Endodermal cell (in vitro differentiated cells): ENCODE results near the gene TEP1. TPM values are rescaled to one million over a fixed set of nuclear protein-coding genes. Genes with fewer than 3 reads are reported as not detected.

ENCODE experiments used
- DNase-seq: peaks from one replicate; pipeline ENCODE4 v3.0.0-alpha.2; 2017
- H3K27ac ChIP-seq: 2 replicates; pipeline ENCODE4 v1.5.1; 2013; ENCODE audit warnings: mild to moderate bottlenecking, low read depth, low read length, moderate library complexity
- H3K27me3 ChIP-seq: 2 replicates; pipeline ENCODE4 v1.6.1; 2013; ENCODE audit warnings: mild to moderate bottlenecking, low read length, moderate library complexity; ENCODE audit not compliant: insufficient read depth, control insufficient read depth, poor library complexity, severe bottlenecking
- H3K36me3 ChIP-seq: 2 replicates; pipeline ENCODE4 v1.7.0; 2013; ENCODE audit warnings: mild to moderate bottlenecking, low read length, moderate library complexity; ENCODE audit not compliant: control insufficient read depth, insufficient read depth
- H3K4me1 ChIP-seq: one replicate; pipeline ENCODE4 v1.7.0; 2013; ENCODE audit warnings: low read length; ENCODE audit not compliant: control insufficient read depth, insufficient read depth
- H3K4me3 ChIP-seq: 2 replicates; pipeline ENCODE4 v1.5.1; 2013; ENCODE audit warnings: mild to moderate bottlenecking, low read length, moderate library complexity
- H3K9ac ChIP-seq: 2 replicates; pipeline ENCODE4 v1.6.1; 2013; ENCODE audit warnings: mild to moderate bottlenecking, low read length, moderate library complexity; ENCODE audit not compliant: poor library complexity, severe bottlenecking; ENCODE audit errors: extremely low read depth
- H3K9me3 ChIP-seq: 2 replicates; pipeline ENCODE4 v1.6.1; 2013; ENCODE audit warnings: mild to moderate bottlenecking, low read length, moderate library complexity; ENCODE audit not compliant: control insufficient read depth
- H3K27ac Mint-ChIP-seq: 2 replicates; pipeline ENCODE4 v1.8.0; 2020; ENCODE audit warnings: mixed read lengths
- H3K27me3 Mint-ChIP-seq: 2 replicates; pipeline ENCODE4 v1.8.0; 2021; ENCODE audit warnings: mild to moderate bottlenecking, mixed read lengths; ENCODE audit not compliant: insufficient read depth
- H3K36me3 Mint-ChIP-seq: 2 replicates; pipeline ENCODE4 v1.8.0; 2020; ENCODE audit warnings: low read depth, mixed read lengths
- H3K4me1 Mint-ChIP-seq: 2 replicates; pipeline ENCODE4 v1.8.0; 2020; ENCODE audit warnings: mixed read lengths
- H3K4me3 Mint-ChIP-seq: 2 replicates; pipeline ENCODE4 v1.8.0; 2020; ENCODE audit warnings: mild to moderate bottlenecking, moderate library complexity, mixed read lengths
- H3K9me3 Mint-ChIP-seq: 2 replicates; pipeline ENCODE4 v1.8.0; 2020; ENCODE audit warnings: mild to moderate bottlenecking, mixed read lengths
- WGBS, 2 experiments: methylation state at CpG; one replicate each; pipeline versions ENCODE4 v1.1.5 to v1.1.7; 2013; ENCODE audit warnings: missing lambda C conversion rate in 2 of 2, mixed read lengths in 1 of 2; ENCODE audit not compliant: insufficient coverage in 1 of 2, insufficient read length in 1 of 2; 5-methylcytosine and 5-hydroxymethylcytosine counted together
- total RNA-seq, 2 donors: library from RNA; stranded (reverse); fragmentation: NEBNext Ultra II Directional in 1 of 2; extraction: Animal tissue kit (Norgen Biotek cat#: 25700) in 1 of 2; gene quantifications; 2 replicates in 1 of 2; 3 replicates in 1 of 2; pipeline ENCODE4 v1.2.1, GENCODE V29; 2021
- TF ChIP-seq, protein P1 (sequence below): fragments of 200-600 bp; sonication (generic); conservative IDR thresholded peaks from 2 replicates; pipeline ENCODE4 v1.5.0; 2021; ENCODE audit warnings: antibody characterized with exemption, mild to moderate bottlenecking

The TEP1 gene
- total RNA-seq, 2 donors from 2014 or later, result 33.8 to 34.0 TPM

DNA sequence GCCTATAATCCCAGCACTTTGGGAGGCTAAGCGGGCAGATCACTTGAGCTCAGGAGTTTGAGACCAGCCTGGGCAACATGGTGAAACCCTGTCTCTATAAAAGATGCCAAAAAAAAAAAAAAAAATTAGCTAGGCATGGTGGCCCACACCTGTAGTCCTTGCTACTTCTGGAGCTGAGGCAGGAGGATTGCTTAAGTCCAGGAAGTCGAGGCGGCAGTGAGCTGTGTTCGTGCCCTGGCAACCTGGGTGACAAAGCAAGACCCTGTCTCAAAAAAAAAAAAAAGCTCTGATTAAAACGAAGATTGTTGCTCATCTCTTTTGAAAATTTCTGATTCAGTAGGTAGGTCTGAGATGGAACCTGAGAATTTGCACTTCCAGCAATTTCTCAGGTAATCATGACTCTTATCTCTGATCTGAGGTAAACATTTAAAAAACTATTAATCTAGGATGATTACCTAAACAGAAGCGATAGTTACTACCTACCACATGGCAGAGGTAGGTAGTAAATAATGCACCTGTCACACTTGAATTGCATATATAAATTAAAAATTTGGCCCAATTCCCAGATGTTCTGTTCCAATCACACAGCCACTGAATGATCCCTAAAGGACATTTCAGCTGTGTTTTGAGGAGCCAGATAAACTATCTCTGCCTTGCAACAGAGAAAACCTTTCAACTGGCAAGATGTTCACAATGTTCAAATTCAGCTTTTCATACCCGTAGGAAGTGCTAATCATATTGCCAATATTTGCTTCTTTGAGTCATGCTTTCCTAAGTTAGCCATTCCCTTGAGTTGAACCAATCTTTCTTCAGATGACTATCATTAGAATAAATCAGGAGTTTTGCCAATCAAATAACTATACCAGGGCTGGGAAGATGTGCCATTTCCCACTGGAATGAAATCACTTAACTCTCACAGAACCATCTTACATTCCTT lies 4.2 kb upstream of the TEP1 start:
- Histone ChIP-seq H3K27me3 (no peaks in the 10 kb centered on the region), H3K9me3 (no peaks in the 10 kb centered on the region), H3K27ac (no peak overlapping the region), H3K9ac (no peak overlapping the region), H3K4me3 (no peak overlapping the region), H3K36me3 (no peaks in the 10 kb centered on the region), H3K4me1 (peaks cover 9% of the 10 kb centered on the region)
- TF ChIP-seq, protein P1, sequence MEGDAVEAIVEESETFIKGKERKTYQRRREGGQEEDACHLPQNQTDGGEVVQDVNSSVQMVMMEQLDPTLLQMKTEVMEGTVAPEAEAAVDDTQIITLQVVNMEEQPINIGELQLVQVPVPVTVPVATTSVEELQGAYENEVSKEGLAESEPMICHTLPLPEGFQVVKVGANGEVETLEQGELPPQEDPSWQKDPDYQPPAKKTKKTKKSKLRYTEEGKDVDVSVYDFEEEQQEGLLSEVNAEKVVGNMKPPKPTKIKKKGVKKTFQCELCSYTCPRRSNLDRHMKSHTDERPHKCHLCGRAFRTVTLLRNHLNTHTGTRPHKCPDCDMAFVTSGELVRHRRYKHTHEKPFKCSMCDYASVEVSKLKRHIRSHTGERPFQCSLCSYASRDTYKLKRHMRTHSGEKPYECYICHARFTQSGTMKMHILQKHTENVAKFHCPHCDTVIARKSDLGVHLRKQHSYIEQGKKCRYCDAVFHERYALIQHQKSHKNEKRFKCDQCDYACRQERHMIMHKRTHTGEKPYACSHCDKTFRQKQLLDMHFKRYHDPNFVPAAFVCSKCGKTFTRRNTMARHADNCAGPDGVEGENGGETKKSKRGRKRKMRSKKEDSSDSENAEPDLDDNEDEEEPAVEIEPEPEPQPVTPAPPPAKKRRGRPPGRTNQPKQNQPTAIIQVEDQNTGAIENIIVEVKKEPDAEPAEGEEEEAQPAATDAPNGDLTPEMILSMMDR, result no peak
- DNase-seq, result no peak
- H3K4me1 Mint-ChIP-seq, result peaks cover 28% of the 10 kb centered on the region
- H3K9me3 Mint-ChIP-seq, result no peaks in the 10 kb centered on the region
- no peak overlapping the region for H3K4me3 Mint-ChIP-seq
- 91 to 99% methylated on average over 6 to 7 of the region's 7 CpGs for WGBS, 2 experiments
- H3K27me3 Mint-ChIP-seq, result no peaks in the 10 kb centered on the region
- H3K27ac Mint-ChIP-seq, result no peak overlapping the region
- H3K36me3 Mint-ChIP-seq, result no peaks in the 10 kb centered on the region

DNA sequence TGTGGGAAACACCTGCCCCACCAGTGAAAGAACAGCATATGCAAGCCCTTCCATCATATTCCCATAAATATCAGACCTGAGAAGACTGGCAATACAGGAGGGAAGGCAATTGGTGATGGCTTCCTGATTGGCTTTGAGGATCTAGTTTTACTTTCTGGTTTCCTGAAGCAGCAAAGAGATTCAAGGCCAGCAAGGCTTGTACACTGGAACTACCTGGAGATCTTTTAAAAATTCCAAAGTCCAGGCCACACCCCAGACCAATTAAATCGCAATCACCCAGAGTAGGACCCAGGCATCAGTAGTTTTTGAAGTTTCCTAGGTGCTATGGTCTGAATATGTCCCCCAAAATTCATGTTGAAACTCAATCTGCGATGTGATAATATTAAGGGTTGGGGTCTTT lies 2.9 kb upstream of the TEP1 start:
- H3K4me3 Mint-ChIP-seq, result no peak overlapping the region

DNA sequence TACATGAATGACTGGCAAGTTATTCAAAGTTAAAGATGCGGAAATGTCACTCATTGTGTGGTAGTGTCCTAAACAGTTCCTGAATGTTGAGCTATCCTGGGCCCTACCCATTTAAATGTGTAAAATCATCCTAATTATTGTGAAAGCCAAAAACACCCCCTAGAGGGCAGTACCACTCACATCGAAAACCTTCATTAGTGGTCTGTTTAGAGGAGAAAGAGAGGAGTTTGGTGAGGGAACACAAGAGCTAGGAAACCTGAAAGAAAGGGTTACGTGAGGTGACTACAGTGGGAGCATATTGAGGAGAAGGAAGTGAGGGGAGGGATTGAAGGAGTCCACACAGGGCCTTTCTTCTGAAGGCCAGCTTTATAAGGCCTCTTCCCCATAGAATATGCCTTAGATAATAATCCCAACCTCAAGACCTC lies 2.5 kb upstream of the TEP1 start:
- Histone ChIP-seq H3K9me3 (no peaks in the 10 kb centered on the region), H3K27me3 (no peaks in the 10 kb centered on the region), H3K9ac (no peak overlapping the region), H3K36me3 (no peaks in the 10 kb centered on the region), H3K4me3 (no peak overlapping the region), H3K4me1 (peaks cover 9% of the 10 kb centered on the region), H3K27ac (no peak overlapping the region)
- H3K4me3 Mint-ChIP-seq, result no peak overlapping the region
- H3K36me3 Mint-ChIP-seq, result no peaks in the 10 kb centered on the region
- TF ChIP-seq, protein P1, result peak; percentile 83
- H3K4me1 Mint-ChIP-seq, result peaks cover 35% of the 10 kb centered on the region
- H3K9me3 Mint-ChIP-seq, result no peaks in the 10 kb centered on the region
- H3K27ac Mint-ChIP-seq, result no peak overlapping the region
- peak; percentile 65 for DNase-seq
- no peaks in the 10 kb centered on the region for H3K27me3 Mint-ChIP-seq
- WGBS, 2 experiments, result 60 to 79% methylated on average over 2 to 3 of the region's 3 CpGs

More for the DNA sequence above, 2.9 kb upstream of the TEP1 start:
- peaks cover 9% of the 10 kb centered on the region for H3K4me1 ChIP-seq
- WGBS, 2 experiments, result 91% methylated on average over 2 of the region's 2 CpGs; no CpG with 5 or more reads in 1 of the 2 experiments
- TF ChIP-seq, protein P1, result no peak
- H3K27ac ChIP-seq, result no peak overlapping the region
- no peaks in the 10 kb centered on the region for H3K9me3 ChIP-seq
- Mint-ChIP-seq H3K36me3 (no peaks in the 10 kb centered on the region), H3K27me3 (no peaks in the 10 kb centered on the region), H3K4me1 (peaks cover 35% of the 10 kb centered on the region), H3K9me3 (no peaks in the 10 kb centered on the region), H3K27ac (no peak overlapping the region)
- H3K4me3 ChIP-seq, result no peak overlapping the region
- no peaks in the 10 kb centered on the region for H3K36me3 ChIP-seq
- H3K9ac ChIP-seq, result no peak overlapping the region
- no peaks in the 10 kb centered on the region for H3K27me3 ChIP-seq
- DNase-seq, result no peak
